ENCODE results near the gene PKN1. TPM values are rescaled to one million over a fixed set of nuclear protein-coding genes. Genes with fewer than 3 reads are reported as not detected.

PKN1 gene
- total RNA-seq, 4 donors from 2014 or later, result 13.2 to 30.9 (median 16.4) TPM

DNA sequence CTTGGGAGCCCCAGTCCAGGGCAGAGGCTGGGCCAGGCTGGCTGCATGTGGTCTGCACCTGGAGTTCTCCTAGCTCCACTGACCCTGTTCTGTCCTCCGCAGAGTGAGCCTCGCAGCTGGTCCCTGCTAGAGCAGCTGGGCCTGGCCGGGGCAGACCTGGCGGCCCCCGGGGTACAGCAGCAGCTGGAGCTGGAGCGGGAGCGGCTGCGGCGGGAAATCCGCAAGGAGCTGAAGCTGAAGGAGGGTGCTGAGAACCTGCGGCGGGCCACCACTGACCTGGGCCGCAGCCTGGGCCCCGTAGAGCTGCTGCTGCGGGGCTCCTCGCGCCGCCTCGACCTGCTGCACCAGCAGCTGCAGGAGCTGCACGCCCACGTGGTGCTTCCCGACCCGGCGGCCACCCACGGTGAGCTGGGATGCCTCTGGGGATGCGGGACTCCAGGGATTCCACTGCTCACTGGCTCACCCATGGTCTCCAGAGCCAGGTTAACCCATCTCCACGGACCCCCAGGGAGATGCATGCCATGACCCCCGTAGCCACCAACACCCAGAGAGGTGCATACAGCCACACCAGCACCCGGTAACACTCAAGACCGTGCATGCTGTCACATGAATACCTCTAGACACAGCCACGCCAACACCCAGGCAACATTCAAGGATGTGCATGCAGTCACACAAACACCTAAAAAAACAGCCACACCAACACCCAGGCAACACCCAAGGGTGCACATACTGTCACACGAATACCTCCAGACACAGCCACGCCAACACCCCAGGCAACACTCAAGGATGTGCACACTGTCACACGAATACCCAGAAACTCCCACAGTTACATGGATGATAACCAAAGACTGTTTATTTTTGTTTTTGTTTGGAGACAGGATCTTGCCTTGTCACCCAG lies 8.2 kb downstream of the PKN1 start:
- DNase-seq (ENCODE audit: low spot score in 2 of 2), result no peak
- intact Hi-C loops (cut with DNase I; ENCODE audit: low total_unique reads), result no loop called here
- no peak for TF ChIP-seq CTCF (IDR thresholded peaks at IDR 0.05)
- TF ChIP-seq POLR2A (IDR thresholded peaks at IDR 0.05), result no peak
- WGBS, 2 donors, result 63 to 77% methylated on average over 4 to 30 of the region's 34 CpGs
- no peak overlapping the region for H3K4me3 ChIP-seq (ENCODE audit: low read depth, poor library complexity, severe bottlenecking)

GRCh38 chr19:14442891-14443631 lies 10.0 kb downstream of the PKN1 start:
- 93 to 95% methylated on average over 14 to 16 of the region's 16 CpGs for WGBS, 2 donors
- intact Hi-C loops (cut with DNase I; ENCODE audit: low total_unique reads), result no loop called here
- no peak for DNase-seq (ENCODE audit: low spot score in 2 of 2)
- TF ChIP-seq POLR2A (IDR thresholded peaks at IDR 0.05) (no peak), CTCF (IDR thresholded peaks at IDR 0.05) (no peak)
- H3K4me3 ChIP-seq (ENCODE audit: low read depth, poor library complexity, severe bottlenecking), result no peak overlapping the region

DNA sequence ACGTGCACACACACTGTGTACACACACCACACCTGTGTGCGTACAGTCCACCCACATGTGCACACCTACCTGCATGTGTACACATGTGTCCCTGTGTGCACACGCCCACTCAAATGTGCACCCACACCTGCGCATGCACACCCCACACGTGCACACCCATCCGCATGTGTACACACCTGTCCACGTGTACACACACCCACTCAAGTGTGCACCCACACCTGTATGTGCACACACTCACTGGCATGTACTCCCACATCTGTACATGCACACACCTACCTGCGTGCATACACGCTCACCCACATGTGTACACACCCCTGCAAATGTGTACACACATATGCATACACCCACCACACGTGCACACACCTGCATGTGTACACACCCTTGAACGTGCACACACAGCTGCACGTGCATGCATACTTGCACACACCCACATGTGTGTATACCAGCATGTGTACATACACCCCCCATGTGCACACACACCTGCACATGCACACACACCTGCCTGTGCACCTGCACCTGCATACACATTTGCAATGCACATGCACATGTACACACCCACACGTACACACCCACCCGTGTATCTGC lies 10.6 kb downstream of the PKN1 start:
- intact Hi-C loops (cut with DNase I; ENCODE audit: low total_unique reads), result no loop called here
- no peak for DNase-seq (ENCODE audit: low spot score in 2 of 2)
- H3K4me3 ChIP-seq (ENCODE audit: low read depth, poor library complexity, severe bottlenecking), result no peak overlapping the region
- TF ChIP-seq CTCF (IDR thresholded peaks at IDR 0.05) (no peak), POLR2A (IDR thresholded peaks at IDR 0.05) (no peak)
- 89 to 95% methylated on average over 14 of the region's 14 CpGs for WGBS, 2 donors

DNA sequence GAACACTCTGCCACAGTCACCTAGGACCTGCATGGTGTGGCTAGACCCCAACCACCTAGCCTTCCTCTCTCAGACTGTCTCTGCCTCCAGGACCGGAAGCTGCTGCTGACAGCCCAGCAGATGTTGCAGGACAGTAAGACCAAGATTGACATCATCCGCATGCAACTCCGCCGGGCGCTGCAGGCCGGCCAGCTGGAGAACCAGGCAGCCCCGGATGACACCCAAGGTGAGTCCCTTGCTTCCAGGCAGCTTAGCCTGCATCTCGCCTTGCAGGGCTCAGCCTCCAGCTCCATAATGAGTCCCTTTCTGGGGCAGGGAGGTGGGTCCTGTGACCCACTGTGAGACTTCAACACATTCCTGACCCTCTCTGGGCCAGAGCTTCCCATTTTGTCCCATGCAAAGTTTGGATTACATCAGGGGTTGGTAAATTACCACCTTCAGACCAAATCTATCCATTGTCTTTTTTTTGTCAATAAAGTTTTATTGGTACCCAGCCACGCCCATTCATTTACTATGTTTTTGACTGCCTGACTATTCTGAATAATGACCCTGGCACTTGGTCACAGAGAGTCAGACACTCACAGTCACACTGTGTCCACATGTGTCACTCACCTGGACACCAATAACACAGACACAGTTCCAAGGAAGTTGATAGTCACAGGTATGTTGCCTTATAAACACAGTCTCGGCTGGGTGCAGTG lies 13.4 kb downstream of the PKN1 start:
- intact Hi-C loops (cut with DNase I; ENCODE audit: low total_unique reads), result no loop called here
- no peak for TF ChIP-seq CTCF (IDR thresholded peaks at IDR 0.05)
- TF ChIP-seq POLR2A (IDR thresholded peaks at IDR 0.05), result no peak
- DNase-seq (ENCODE audit: low spot score in 2 of 2), result no peak
- WGBS, 2 donors, result 96 to 98% methylated on average over 5 to 10 of the region's 10 CpGs
- H3K4me3 ChIP-seq (ENCODE audit: low read depth, poor library complexity, severe bottlenecking), result no peak overlapping the region

- DNase-seq (ENCODE audit: low spot score in 2 of 2), result no peak
- intact Hi-C loops (cut with DNase I; ENCODE audit: low total_unique reads), result no loop called here
- TF ChIP-seq CTCF (IDR thresholded peaks at IDR 0.05), result no peak
- TF ChIP-seq POLR2A (IDR thresholded peaks at IDR 0.05), result no peak
- no peak overlapping the region for H3K4me3 ChIP-seq (ENCODE audit: low read depth, poor library complexity, severe bottlenecking)
- 84 to 89% methylated on average over 6 of the region's 6 CpGs for WGBS, 2 donors
Observed at GRCh38 chr19:14449321-14449720, 16.2 kb downstream of the PKN1 start.
